CD4-positive, alpha-beta T cell treated with Interleukin-4 for 1 hour (primary cell): ENCODE measurements around the gene TSTD1.
"Not testable (repeated sequence)": the region's sequence is repeated elsewhere in the genome, so short reads cannot be mapped to it uniquely, and the experiment has no call there.

Experiments
- DNase-seq, 2 donors: peaks; one replicate each; pipeline ENCODE4 v3.0.0-alpha.2; 2020 to 2022

Gene TSTD1

DNA sequence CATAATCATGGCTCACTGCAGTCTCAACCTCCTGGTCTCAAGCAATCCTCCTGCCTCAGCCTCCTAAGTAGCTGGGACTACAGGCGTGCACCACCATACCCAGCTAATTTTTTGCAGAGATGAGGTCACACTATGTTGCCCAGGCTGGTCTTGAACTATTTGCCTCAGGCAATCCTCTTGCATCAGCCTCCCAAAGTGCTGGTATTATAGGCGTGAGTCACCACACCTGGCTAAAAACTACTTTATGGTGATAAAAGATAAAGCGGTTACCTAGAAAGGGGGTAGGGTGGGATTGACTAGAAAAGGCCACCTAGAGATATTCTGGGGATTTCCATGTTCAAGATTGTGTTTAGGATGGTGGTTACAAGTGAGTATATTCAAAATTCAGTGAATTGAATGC lies 5.0 kb downstream of the TSTD1 start:
- no peak for DNase-seq

DNA sequence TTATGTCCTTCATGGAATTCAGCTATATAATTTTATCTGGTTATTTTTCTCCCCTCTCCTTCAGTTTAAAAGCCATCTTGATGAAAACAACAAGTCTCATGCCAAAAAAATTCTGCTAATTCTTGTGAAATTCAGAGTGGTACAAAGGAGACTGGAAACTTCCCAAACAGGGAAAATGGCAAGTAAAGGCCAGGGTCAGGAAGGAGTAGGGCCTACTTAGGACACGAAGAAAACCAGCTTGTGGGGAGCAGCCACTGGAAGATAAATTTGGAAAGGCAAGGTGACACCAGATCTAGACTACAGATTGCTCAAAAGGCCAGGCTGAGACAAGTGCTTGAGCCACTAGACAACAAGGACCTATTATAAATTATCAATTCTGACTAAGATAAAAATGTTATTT lies 6.4 kb downstream of the TSTD1 start:
- no peak for DNase-seq

DNA sequence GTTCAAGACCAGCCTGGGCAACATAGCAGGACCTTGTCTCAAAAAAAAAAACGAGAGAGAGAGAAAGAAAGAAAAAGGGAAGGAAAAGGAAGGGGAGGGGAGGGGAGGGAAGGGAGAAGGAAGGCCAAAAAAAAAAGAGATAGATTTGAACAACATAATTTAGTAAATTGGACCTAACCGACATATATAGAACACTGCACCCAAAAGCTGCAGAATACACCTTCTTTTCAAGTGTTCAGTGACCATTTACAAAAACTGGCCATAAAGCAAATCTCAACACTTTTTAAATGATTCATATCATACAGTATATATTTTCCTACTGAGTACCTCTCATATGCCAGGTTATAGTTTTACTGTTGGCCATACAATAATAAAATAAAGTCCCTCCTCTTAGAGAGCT lies 6.9 kb downstream of the TSTD1 start:
- DNase-seq: no peak

DNA sequence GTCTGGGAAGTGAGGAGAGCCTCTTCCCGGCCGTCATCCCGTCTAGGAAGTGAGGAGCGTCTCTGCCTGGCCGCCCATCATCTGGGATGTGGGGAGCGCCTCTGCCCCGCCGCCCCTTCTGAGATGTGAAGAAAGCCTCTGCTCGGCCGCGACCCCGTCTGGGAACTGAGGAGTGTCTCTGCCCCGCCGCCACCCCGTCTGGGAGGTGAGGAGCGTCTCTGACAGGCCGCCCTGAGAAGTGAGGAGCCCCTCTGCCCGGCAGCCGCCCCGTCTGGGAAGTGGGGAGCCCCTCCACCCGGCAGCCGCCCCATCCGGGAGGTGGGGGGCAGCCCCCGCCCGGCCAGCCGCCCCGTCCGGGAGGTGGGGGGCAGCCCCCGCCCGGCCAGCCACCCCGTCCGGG lies 9.3 kb downstream of the TSTD1 start:
- not testable (repeated sequence) for DNase-seq

DNA sequence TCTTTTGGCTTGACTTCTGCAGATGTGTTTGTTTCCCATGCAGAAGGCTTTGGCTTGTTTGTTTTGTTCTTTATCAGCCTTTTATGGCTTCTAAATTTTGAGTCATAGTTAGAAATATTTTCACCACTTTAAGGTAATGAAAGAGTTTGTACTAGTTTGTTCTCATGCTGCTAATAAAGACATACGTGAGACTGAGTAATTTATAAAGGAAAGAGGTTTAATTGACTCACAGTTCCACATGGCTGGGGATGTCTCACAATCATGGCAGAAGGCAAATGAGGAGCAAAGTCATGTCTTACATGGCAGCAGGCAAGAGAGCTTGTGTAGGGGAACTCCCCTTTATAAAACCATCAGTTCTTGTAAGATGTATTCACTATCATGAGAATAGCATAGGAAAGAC lies 11.8 kb downstream of the TSTD1 start:
- DNase-seq: not testable (repeated sequence)

DNA sequence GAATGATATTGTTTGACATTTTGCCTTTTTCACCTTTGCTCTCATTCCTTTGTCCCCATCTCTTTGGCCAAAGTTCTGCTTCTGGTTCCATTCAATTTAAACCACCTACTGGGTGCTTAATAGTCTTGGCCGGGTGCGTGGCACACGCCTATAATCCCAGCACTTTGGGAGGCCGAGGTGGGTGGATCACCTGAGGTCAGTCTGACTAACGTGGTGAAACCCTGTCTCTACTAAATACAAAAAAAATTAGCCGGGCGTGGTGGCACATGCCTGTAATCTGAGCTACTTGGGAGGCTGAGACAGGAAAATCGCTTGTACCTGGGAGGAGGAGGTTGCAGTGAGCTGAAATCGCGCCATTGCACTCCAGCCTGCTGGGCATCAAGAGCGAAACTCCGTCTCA lies 16.3 kb downstream of the TSTD1 start:
- not testable (repeated sequence) for DNase-seq

DNA sequence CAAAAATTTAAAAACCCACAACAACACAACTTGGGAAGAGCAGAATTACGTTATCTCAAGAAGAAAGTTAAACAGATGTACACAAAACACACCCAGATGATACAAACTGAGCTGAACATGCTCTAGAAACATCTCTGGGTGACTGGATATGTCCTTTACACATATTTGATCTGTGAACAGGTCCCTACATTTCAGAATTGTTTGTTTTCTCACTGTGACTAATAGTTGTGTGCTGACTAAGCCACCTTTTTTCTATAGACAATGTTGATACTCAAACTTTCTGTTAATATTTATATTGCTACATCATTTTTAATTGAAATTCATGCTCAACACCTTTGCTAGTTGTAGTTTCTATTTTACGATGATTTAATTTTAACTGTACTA lies 16.8 kb downstream of the TSTD1 start:
- no peak for DNase-seq

DNA sequence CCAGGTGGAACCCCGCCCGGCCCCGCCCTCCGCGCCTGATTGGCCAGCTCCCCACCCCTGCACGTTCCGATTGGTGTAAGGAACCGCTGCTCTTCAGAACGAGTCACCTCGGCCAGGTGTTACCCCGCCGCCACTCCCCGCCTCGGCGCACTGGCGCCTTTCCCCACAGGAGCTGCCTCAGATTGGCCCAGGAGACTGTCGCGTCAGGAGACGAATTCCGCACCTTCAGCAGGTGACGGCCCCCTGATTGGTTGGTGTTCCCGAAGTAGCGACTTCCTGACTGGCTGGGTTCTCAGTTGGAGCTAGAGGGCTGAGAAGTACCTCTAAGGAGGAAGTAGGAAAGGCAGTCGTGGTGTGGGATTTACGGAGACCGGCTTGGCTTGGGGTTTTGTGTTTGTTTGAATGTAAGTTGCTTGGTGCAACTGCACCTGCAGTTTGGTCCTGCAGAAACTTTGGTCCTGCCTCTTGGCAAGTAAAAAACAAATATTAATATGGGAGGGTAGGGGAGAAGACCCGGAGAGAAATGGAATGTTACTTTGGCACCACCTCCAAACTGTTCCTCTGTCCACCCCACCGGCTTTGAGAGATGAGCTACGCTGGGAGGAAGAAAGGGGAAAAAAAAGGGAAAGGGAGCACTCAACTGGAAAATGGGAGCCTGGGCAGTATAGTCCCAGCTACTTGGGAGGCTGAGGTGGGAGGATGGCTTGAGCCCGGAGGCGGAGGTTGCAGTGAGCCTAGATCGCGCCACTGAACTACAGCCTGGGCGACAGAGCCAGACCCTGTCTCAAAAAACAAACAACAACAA lies 17.4 kb downstream of the TSTD1 start:
- peak; percentile 93 to 96 for DNase-seq

DNA sequence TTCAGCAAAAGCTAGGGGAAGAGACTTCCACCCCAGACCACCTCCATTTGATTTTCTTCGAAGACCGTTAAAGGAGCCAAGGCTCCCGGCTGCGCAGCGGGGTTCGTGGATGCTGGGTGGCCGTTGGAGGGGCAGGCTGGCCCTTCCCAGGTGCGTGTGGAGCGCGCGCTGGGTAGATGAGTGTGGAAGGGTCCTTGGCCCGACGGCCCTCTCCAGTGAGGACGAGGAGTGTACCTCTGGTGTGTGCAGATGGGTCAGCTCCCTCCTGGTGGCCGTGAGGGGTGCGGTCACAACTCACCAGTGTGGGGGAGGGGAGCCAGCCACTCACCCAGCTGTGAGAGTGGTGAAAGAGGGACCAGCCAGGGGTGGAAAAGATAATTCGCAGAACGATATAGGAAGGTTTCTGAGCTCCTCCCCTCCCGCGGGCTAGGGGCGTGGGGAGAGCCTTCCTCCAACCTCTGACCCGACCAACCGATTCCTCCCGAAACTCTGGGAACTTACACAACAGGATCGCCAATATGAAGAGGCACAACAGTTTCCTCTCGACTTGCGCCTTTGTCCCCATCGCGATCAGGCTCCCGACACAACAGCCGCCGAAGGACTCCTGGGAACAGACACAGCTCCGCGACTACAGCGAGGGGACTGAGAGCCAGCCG lies 18.1 kb downstream of the TSTD1 start, which contains the start of gene F11R:
Gene F11R, minus strand, starts transcription at position 644 of the 656 bp plus-strand sequence. Its CDS starts 79 bp downstream, at position 565.
- peak in 1 of 2 donors; percentile 42 for DNase-seq

DNA sequence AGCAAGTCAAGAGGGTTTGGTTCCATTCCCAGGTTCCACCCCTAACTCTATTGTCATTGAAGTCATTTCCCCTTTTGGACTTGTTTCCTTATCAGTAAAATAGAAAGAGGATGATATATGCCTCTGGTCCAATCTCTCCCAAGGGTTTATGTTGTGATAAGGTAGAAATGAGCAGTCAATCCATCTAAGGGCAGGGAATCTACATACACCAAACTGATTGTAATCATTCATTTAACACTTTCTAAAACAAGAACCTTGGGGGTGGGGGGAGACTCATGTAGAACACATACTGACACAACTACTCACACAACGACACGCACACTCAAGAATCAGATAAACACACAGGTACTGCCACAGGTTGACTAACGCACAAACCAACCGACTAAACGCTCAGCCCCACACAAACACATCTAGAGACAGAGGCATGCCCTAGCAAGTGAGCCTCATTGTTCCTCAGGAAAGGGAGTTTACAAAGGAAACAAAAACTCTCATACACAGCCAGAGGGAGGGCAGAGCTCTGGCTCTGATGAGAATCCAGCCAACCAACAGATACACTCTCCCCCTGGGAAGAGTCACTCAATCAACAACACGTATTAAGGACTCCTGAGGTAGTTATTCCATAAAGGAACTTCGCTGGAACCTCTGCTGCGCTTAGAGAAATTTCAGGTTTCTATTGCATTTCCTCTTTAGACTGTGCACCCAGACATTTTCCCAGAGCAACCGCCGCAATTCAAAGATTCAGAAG lies 18.8 kb downstream of the TSTD1 start:
- DNase-seq: no peak

DNA sequence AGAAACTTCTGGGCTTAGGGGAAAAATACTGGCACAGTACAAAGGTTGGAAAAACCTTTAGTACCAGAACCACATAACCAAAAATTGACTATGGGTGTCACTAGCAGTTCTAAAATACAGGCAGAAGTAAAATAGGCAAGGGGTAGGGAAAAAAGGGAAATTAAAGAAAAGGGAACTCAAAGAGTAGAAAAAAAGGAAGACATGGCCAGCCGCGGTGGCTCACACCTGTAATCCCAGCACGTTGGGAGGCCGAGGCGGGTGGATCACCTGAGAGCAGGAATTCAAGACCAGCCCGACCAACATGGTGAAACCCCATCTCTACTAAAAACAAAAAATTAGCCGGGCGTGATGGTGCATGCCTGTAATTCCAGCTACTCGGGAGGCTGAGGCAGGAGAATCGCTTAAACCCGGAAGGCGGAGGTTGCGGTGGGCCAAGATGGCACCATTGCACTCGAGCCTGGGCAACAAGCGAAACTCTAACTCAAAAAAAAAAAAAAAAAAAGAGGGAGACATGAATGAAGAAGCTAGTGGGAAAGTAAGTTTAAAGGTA lies 19.6 kb downstream of the TSTD1 start:
- not testable (repeated sequence) for DNase-seq

DNA sequence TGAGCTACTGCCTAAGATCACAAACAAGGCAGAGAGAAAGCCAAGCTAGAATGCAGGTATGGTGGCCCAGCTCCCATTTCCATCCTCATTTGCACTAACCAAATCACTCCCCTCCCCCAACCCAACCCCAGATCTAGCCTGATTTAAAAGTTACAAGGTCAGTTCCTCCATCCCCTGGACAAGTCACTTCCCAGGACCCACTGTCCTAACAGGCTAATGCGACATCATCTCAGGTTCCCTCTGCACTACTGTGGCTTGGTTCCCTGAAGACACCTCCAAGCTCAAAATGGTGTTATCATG lies 20.2 kb downstream of the TSTD1 start:
- no peak for DNase-seq

DNA sequence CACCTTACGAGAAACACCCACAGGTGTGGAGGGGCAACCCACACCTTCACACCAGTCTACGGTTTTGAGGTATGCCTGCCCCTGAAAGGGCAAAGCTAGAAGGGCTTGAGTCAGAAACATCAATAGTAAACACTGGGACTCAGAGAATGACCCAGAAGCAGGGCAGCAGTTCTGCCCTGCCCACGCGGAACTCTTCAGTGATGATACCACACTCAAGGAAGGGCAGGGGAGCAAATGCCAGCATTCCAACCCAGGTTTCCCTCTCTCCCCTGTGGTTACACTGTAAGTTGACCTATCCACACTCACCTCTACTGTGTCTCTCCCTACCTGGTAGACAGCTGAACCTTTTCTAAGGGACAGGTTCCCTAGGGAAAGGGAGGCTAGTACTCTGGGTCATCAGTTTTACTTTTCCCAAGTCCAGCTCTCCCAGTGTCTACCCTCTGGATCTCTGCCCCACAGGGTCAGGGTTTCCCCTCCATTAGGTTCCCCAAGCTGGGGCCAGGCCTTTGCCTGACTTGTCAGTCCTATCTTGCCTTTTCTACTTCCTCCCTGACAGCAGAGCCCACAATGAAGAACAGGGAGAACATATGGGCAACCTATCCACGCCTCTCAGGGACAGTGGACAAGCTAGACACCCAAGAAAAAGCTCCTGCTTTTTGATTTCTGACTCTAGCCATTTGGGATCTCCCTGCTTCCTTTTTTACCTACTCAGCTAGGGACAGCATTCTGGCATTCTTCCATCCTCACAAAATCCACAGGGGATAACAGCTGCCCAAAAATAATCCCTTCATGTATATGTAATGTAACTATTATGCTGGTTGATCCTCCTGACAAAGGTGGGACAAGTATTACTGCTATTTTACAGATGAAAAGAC lies 20.8 kb downstream of the TSTD1 start:
- no peak for DNase-seq

DNA sequence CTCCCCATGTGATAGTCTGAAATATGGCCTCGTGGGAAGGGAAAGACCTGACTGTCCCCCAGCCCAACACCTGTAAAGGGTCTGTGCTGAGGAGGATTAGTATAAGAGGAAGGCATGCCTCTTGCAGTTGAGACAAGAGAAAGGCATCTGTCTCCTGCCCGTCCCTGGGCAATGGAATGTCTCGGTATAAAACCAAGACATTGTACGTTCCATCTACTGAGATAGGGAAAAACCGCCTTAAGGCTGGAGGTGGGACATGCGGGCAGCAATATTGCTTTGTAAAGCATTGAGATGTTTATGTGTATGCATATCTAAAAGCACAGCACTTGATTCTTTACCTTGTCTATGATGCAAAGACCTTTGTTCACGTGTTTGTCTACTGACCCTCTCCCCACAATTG lies 21.6 kb downstream of the TSTD1 start:
- not testable (repeated sequence) for DNase-seq

DNA sequence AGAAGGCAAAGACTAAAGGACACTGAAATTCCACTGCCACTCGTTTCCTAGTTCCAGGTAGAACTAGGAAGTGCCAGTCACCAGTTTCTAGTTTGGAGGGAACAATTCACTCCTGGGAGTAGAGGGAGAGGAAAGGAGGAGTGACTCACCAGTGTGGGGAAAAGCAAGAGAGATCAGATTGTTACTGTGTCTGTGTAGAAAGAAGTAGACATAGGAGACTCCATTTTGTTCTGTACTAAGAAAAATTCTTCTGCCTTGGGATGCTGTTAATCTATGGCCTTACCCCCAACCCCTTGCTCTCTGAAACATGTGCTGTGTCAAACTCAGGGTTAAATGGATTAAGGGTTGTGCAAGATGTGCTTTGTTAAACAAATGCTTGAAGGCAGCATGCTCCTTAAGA lies 22.1 kb downstream of the TSTD1 start:
- not testable (repeated sequence) for DNase-seq

DNA sequence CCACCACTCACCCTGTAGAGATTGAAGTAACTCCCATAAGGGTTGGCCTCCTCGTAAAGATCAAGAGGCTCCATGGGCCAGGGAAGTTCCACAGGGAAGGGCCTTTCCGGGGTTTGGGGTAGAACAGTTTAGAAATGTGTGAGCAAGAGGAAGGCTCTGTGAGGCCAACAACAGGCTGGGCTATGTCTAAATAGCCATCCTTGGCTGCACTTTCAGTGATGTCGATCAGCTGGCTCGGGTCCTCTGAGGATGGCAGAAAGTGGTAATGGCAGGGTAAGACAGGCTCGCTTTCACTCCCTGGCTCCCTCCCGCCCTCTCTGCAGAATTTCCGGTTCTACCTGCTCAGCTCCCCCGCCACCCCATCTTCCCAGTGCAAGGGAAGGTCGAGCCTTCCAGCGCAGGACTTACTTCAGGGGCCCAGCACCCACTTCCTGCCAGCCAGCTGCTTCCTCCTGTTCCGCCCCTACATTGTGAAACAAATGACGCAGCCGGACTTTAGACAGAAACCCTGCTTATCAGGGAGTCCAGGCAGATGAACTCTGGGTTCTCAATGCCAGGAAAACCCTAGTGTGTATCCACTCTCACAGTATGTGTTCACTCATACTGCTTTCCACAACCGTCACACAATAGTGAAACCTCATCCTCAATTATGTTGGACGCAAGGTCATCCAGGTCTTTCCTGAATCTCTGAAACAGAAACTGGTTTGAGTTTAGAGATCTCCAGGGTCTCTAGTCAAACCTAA lies 25.1 kb downstream of the TSTD1 start:
- peak; percentile 84 to 87 for DNase-seq

DNA sequence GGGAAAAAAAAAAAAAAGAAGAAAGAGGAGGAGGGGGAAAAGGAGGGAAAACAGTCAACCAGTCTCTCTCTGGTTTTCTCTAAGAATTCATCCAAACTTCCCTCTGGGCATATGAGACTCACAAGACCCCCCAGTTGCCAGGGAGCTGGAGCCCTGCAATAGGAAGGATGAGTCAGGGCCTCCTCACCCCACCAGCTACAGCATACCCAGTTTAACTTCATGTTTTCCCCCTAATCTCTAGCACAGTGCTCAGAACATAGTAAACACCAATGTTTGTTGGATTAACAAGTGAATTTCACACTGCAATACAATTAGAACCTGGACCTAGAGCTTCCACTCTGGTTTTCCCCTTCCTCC lies 25.7 kb downstream of the TSTD1 start:
- DNase-seq: peak in 1 of 2 donors; percentile 45

DNA sequence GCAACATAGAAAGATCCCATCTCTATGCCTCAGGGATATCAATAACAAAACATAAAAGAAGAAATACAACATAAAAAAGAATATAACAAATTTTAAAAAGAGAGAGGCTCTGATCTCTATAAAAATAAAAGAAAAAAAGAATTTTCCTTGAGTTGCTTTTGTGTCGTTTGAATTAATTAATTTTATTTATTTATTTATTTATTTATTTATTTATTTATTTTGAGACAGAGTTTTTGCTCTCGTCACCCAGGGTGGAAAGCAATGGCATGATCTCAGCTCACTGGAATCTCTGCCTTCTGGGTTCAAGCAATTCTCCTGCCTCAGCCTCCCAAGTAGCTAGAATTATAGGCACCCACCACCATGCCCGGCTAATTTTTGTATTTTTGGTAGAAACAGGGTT lies 26.3 kb downstream of the TSTD1 start:
- DNase-seq: no peak

DNA sequence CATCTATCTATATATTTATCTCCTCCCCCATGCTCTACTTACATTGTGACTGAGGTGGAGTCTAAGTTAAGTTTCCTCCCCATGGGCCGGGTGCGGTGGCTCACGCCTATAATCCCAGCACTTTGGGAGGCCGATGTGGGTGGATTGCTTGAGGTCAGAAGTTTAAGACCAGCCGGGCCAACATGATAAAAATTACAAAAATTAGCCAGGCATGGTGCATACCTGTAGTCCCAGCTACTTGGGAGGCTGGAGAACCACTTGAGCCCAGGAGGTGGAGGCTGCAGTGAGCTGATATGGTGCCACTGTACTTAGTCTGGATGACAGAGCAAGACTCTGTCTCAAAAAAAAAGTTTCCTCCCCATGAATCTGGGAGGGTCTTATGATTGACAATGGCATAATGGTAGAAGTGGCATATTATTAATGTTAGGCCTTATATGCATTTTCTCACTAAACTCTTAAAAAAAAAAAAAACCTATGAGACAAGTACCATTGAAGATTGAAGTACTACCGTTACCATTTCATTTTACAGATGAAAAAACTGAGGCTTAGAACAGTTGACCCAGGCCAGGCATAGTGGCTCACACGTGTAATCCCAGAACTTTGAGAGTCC lies 29.1 kb downstream of the TSTD1 start:
- DNase-seq: no peak

DNA sequence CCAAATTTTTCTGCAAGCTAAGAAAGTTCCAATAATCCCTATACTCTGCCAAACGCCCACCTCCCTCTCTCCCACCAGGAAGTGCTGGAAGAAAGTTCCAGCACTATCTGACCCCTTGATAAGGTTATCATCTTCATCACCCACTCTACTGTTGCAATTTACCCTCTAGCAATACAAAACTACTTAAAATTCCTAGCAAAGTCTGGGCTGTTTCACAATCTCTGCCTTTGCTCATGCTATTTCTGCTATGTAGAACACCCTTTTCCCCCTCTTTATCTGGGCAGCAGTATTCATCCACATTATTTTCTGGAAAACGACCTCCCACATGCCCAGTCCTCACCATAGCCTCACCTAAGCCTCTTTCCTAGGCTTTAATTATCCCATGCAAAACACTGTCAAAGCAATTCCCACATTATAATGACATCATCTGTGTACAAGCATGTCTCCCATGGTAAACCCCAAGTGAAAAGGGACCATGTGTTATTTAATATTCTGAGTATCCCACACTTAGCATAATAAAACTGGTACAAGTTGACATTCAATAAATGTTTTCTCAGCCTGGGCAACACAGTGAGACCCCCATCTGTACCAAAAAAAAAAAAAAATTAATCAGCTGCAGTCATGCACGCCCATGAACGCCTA lies 29.8 kb downstream of the TSTD1 start:
- no peak for DNase-seq

DNA sequence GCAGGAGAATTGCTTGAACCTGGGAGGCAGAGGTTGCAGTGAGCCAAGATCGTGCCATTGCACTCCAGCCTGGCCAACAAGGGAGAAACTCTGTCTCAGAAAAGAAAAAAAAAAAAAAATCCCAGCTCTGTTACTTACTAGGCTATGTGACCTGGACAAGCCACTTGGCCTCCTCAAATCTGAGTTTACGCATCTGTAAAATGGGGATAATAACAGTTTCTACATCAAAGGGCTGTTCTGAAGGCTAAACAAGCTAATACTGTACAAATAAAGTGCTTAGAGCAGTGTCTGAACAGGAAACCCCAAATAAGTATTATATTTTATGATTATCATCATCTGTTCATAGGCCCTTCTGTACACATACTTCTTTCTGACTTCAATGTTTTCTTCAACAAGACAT lies 31.4 kb downstream of the TSTD1 start:
- no peak for DNase-seq
